H54 (cell line): ENCODE measurements around the gene TOMM70.
"Not testable (repeated sequence)": the region's sequence is repeated elsewhere in the genome, so short reads cannot be mapped to it uniquely, and the experiment has no call there.

Experiments used
- DNase-seq: peaks from one replicate; pipeline ENCODE4 v3.0.0; 2011; ENCODE audit warnings: low spot score, mixed read lengths; ENCODE audit not compliant: insufficient read length
- FAIRE-seq: peaks from 3 replicates; lab custom pipeline; 2011; peaks lifted over from hg19 to GRCh38; lab: Jason Lieb, UNC
- POLR2A ChIP-seq: IDR thresholded peaks from 2 replicates; pipeline ENCODE4 v1.6.1; 2011; ENCODE audit warnings: low read depth, mild to moderate bottlenecking, low read length

TOMM70 gene

DNA sequence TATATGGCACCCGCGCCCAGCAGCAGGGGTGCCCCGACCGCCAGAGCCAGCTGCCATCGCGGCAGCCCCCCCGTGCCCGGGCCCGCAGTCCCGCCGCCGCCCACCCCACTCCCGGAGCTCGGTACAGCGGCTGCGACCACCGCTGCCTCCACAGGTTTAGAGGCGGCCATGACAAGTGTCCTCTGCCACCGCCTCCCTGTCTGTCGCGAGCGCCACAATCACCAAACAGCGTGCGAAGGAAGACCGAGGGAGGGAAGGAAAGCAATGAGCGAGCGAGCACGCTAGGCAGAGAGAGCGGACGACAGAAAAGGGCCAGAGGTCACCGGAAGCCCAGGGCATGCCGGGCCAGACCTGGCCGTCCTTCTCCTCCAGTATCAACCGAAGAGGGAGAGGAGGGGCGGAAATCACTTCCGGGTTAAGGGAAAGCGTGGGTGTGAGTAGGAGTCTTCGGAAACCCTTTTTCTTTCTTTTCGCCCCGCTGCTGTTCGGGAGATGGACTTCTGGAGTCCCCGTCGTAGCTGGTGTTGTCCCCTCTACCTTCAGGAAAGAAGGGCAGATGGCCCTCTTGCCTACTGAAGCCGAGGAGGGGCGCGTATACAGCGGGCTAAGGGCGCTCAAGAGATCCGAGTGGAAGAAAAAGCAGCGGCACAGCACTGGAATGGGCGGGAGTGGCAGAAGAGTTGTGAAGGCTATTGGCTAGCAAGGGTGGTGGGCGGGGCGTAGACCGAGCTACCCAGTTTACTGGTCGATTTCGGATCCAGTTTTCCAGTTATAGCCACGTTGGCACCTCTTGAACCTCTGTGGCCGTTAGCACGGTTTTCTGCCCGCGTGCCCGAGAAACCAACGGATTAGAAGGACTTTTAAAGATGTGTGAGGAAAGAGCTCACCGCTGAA, at the start of gene TOMM70, which contains the start of gene LNP1:
Gene TOMM70, minus strand, starts transcription at position 310 of the 894 bp plus-strand sequence. Its CDS starts 140 bp downstream, at position 170.
Gene LNP1, plus strand, starts transcription at position 760 of the 894 bp plus-strand sequence. CDS start 28,191 bp downstream, outside the sequence.
- DNase-seq, result peak; percentile 85
- FAIRE-seq, result peak; percentile 97
- TF ChIP-seq POLR2A, result peak; percentile 69

DNA sequence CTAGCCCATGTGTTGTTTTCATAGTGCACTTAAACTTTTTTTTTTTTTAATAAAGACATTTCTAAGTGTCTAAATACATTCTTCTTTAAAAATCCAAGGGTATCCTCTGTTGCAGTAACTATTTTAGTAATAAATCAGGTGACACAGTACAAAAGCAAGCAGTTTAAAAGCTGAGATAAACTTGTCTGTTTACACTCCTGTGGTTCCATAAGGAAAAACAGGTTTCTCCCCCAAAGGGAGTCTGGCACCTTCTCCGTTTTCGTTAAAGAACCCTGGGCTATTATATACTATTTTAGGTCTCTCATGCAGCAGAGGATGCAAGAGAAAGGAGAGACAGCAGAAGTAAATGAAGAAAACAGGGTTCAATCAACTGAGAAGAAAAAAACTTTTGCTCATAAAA, 48.3 kb upstream of the TOMM70 start:
- no peak for FAIRE-seq
- no peak for DNase-seq
- TF ChIP-seq POLR2A, result no peak

GRCh38 chr3:100448079-100448478, 47.2 kb upstream of the TOMM70 start:
- FAIRE-seq (no peak), DNase-seq (no peak)
- TF ChIP-seq POLR2A, result no peak

DNA sequence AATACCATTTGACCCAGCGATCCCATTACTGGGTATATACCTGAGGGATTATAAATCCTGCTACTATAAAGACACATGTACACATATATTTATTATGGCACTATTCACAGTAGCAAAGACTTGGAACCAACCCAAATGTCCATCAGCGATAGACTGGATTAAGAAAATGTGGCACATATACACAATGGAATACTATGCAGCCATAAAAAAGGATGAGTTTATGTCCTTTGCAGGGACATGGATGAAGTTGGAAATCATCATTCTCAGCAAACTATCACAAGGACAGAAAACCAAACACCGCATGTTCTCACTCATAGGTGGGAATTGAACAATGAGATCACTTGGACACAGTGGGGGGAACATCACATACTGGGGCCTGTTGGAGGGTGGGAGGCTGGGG, 46.2 kb upstream of the TOMM70 start:
- FAIRE-seq, DNase-seq: not testable (repeated sequence)

DNA sequence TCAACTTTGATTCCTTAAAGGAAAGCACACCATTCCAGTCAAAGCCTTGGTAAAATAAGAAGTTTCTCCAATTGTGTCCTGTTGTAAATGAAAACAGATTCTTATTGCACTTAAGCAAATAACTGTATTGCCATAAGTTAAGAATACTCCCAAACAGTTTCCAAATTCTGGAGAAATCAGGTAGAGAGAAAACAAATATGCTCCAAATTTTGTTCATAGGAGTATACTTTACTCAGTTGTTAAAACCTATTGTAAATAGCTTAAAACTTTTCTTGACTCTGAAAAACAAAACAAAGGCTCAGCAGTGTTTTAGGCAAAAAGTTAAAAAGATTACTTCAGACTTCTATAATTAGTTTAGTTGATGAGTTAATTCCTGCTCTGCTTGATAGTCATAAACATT, 42.8 kb upstream of the TOMM70 start:
- no peak for TF ChIP-seq POLR2A
- no peak for FAIRE-seq

DNA sequence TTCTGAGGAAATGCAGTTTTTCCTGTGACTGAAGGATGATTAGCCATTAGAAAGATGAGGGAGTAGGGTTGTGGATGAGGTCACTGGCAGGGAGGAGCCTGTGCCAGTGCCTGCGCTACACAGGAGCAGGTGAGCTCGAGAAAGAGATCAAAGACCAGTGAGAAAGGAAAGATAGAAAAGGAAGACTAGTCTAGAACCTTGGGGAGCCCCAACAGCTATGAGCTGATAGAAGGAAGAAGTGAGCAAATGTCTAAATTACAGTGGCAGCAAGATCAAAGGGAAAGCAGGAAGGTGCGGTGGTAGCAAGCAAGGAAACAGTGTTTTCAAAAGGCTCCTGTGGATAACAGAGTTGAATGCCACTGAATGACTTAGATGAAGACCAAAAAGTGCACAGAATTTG, 40.0 kb upstream of the TOMM70 start:
- FAIRE-seq (no peak), DNase-seq (no peak)
- TF ChIP-seq POLR2A, result no peak

More for the DNA sequence above, 42.8 kb upstream of the TOMM70 start:
- no peak for DNase-seq

- no peak for FAIRE-seq
- TF ChIP-seq POLR2A, result no peak
- DNase-seq, result no peak
Measured at GRCh38 chr3:100438623-100438974, 37.7 kb upstream of the TOMM70 start.

DNA sequence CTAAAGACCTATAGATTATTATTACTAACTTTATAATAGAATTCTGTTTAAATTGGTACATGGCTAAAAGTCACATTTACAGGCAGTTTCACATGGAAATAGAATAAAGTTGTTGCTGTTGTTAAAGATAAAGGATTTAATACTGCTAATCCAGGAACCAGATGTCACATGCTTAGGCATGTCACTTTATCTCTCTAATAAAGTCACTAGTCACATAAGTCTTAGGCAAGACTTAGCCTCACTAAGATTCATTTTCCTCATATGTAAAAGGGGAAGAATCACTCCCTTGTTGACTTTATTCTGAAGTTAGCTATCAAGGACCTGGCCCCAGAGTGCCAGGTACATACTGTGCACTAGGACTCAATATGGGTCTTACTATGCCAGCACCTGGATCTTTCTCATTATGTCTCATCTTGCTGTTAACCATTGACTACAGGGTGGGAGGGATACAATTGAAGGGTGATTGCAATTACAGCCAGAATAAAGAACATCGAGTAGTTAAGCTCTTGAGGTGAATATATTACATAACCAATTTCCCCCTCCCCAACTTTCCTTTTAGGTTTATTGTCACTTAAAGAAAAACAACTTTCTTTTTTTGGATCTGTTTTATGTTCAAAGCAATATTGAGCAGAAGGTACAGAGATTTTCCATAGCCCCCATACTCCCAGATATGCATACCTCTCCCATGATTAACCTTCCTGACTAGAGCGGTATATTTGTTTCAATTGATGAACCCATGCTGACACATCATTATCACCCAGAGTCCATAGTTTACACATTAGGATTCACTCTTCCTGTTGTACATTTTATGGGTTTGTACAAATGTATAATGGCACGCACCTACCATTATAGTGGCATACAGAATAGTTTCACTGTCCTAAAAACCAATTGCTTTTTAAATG, 37.1 kb upstream of the TOMM70 start:
- FAIRE-seq (no peak), DNase-seq (no peak)
- TF ChIP-seq POLR2A, result no peak

DNA sequence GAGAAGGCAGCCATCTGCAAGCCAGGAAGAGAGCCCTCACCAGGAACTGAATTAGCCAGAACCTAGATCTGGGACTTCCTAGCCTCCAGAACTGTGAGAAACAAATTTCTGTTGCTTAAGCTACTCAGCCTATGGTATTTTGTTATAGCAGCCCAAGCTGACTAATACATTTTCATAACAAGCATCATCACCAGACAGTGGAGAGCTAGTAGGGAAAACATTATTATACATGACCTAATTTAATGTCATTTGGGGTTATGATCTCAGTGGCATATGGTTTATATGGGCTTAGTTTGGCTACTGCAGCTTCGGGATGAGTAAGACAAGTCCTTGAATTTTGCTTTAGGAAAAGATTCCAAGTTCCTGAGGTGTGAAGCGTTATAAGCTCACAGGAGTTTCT, 36.1 kb upstream of the TOMM70 start:
- DNase-seq (no peak), FAIRE-seq (no peak)
- TF ChIP-seq POLR2A, result no peak

- FAIRE-seq (no peak), DNase-seq (no peak)
- TF ChIP-seq POLR2A, result no peak
Measured at GRCh38 chr3:100429187-100429716, 28.4 kb upstream of the TOMM70 start.

DNA sequence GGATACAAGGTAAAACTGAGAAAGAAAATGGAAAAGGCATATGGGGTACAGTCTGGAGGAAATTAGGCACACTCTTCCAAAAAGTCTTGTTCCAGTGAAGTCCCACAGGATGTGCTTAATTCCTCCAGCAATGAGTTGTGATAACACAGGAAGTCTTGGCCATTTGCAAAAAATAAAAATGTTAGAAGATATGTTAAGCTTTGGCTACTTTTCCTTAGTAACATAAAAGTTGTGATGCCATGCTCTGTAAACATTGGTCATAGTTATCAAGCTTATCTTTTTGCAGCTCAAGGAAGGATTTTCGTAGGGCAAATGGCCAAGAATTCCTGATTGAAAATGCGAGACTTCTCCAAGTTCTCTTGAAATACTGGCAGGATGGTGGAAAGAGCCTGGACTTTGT, 26.8 kb upstream of the TOMM70 start:
- no peak for TF ChIP-seq POLR2A
- DNase-seq (no peak), FAIRE-seq (no peak)

- DNase-seq (no peak), FAIRE-seq (no peak)
- no peak for TF ChIP-seq POLR2A
Measured at GRCh38 chr3:100426067-100426682, 25.3 kb upstream of the TOMM70 start.

DNA sequence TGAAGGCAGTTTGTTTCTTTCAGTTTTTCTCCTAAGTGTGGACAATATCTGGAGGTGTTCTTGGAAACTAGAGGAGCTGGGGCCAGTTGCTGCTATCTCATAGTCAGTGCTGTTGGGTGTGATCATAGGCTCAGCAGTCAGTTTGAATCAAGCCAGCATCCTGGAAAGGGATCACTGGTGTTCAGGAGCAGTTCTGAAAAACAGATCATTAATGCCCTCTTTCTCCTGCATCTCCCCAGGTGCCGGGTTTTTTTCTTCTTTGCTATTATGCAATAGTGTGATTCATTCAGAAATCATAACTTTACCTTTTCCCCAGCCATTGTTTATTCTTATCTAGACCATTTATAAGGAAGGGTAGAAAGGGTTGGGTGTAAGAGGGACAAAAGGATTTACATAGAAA, 24.4 kb upstream of the TOMM70 start:
- DNase-seq (no peak), FAIRE-seq (peak; percentile 20)
- no peak for TF ChIP-seq POLR2A
